NCI-H82 treated with DMSO at 0.1 percent for 48 hours (cell line): ENCODE results near the gene AFF3.
"Not testable (repeated sequence)": the region's sequence is repeated elsewhere in the genome, so short reads cannot be mapped to it uniquely, and the experiment has no call there.

ENCODE experiments used
- DNase-seq: peaks from one replicate; lab custom pipeline; 2025; ENCODE audit not compliant: unreplicated experiment; lab: John Stamatoyannopoulos, UW

AFF3 gene

DNA sequence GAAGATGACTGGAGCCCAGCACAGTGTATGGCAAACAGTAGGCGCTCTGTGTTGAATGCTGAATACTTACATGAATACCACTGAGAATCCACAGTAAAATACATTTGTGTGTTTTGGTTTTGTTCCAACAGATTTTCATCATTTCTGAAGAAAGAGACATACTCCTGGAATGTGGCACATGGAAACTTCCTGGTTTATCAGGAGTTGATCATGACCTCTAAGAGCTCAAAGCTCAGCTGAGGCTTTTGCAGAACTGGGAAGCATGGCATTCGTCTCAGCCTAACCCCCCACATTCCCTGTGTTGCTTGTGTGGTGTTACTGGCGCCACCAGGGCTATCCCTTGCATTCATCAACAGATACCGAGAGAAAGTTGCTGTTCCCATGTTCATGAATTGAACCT lies 335.6 kb downstream of the AFF3 start:
- no peak for DNase-seq

DNA sequence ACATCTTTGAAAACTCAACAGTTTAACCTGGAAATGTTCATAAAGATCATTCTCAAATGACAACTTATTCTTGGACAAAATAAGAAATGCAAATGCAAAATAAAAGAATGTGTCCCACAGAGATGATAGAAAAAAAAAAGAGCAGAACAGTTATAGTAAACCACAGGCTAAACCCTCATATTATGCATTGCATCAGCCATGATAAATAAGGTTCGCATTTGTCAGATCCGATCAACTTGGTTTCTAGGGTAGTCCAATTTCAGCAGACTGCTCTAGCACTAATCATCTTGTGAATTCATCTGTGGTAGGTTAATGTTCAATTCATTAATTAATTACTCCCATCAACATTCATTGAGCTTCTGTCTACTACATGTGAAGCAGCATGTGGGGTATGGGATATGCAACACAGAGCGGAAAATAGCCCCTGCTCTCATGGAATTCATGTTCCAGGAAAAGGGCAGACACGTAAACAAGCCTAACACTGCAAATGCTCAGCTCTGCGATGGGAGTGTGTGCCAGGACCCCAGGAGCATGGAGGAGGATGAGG lies 336.4 kb downstream of the AFF3 start:
- no peak for DNase-seq

DNA sequence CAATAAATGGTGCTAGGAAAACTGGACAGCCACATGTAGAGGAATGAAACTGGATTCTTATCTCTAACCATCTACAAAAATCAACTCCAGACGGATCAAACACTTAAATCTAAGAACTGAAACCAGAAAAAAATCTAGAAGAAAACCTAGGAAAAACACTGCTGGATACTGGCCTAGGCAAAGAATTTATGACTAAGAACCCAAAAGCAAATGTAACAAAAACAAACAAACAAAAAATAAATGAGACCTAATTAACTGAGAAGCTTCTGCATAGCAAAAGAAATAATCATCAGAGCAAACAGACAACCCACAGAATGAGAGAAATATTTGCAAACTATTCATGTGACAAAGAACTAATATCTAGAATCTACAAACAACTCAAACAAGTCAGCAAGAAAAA lies 338.5 kb downstream of the AFF3 start:
- no peak for DNase-seq

DNA sequence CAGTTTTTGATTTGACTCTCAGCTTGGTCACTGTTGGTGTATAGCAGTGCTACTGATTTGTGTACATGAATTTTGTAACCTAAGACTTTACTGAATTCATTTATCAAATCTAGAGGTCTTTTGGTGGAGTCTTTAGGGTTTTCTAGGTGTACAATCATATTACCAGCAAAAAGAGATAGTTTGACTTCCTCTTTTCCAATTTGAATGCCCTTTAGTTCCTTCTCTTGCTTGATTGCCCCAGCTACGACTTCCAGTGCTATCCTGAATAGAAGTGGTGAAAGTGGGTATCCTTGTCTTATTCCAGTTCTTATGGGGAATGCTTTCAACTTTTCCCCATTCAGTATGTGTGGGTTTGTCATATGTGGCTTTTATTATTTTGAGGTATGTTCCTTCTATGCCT lies 339.7 kb downstream of the AFF3 start:
- no peak for DNase-seq

DNA sequence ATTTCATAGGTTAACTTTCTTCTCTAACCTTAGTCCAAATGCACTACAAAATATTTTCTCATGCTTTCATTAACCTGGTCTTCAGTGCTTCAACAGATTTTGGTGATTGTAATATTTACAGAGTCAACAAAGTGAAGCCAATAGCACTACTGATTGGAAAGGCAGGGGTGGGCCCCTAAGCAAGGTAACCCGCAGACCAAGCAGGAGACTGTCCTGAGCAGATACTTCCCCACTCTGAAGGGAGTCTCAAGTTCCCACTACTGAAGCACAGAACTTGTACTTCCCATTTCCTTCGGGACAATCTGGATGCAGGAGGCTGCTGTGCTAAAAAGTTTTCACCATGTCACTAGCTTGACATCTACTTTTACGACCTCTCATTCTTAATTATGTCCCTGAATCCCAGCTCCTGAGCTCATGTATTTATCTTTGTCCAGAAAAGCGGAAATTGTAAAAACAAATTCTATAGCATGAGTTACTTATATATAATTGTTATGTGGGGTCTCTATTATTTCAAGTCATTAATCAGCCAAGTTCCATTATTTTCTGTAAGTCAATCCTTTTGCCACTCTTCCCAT lies 341.0 kb downstream of the AFF3 start:
- no peak for DNase-seq

DNA sequence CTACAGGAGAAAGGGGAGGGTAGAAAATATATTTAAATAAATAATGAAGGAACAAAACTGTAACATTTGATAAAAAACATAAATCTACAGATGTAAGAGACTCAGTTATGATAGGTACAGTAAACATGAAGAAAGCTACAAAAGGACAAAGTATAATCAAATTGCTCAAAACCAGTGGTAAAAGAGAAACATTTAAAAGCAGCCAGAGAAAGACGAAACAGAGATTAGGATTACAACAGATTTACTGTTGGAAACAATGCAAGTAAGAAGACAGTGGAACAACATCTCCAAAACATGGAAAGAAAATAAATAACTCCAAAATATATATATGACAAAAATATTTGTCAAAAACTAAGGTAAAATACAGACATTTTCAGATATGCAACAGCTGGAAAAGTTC lies 344.9 kb downstream of the AFF3 start:
- no peak for DNase-seq

DNA sequence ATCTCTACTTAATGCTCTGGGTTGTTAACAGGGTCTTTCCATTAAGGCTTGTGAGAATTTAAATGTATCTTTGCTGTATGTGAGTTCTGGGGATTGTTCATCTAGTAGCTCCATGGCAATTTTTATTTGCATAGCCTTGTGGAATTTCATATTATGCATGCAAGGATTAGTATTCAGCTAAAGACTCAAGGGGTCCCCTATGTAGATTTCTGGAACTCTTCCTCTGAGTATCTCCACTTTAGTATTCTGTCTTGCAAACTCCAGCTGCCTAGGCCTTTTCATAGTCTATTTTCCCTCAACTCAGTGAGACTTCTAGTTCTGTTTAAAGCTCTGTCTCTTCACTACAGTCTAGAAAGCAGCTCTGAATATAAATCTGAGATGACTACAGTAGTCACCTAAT lies 348.0 kb downstream of the AFF3 start:
- no peak for DNase-seq

DNA sequence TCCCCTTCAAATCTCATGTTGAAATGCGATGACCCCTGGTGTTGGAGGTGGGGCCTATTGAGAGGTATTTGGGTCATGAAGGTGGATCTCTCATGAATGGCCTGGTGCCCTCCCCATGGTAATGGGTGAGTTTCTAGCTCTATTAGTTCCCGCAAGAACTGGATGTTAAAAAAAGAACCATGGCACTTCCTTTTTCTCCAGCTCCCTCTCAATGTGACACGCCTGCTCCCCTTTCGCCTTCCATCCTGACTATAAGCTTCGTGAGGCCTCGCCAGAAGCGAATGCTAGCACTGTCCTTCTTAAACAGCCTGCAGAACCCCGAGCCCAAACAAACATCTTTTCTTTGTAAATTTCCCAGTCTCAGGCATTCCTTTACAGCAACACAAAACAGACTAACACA lies 349.4 kb downstream of the AFF3 start:
- no peak for DNase-seq

DNA sequence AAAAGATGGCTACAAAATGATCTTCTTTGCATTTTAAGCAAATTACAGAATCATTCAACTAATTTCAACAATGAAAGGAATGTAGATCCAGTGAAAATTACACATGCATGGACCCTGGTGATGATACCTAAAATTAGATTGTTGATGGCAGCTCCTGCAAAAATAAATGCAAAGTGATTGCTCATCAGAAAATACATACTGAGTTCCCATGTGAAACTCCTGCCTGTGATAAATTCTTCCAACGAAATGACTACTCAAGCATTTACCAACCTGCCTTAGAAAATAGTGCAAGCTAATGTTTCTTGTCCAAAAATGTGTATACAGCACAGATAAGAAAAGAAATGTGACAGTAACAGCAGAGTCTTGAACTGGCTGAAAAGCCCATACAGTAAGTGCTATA lies 352.5 kb downstream of the AFF3 start:
- DNase-seq, result no peak

DNA sequence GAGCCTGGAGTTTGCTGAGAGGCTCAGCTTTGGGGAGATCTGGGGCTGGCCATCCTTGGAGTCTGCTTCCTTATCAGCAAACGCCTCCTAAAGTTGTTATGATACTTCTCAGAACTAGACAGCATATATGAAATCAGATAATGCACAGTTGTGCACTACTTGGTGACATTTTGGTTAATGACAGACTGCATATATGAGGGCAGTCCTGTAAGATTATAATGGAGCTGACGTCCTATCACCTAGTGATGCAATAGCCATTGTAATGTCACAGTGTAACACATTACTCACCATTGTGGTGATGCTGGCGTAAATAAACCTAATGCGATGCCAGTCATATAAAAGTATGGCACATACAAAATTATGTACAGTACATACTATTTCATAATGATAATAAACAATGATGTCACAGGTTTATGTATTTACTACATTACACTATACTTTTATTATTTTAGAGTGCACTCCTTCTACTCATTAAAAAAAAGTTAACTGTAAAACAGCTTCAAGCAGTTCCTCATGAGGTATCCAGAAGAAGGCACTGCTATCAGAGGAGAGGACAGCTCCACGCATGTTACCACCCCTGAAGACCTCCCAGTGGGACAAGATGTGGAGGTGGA lies 354.5 kb downstream of the AFF3 start:
- no peak for DNase-seq

DNA sequence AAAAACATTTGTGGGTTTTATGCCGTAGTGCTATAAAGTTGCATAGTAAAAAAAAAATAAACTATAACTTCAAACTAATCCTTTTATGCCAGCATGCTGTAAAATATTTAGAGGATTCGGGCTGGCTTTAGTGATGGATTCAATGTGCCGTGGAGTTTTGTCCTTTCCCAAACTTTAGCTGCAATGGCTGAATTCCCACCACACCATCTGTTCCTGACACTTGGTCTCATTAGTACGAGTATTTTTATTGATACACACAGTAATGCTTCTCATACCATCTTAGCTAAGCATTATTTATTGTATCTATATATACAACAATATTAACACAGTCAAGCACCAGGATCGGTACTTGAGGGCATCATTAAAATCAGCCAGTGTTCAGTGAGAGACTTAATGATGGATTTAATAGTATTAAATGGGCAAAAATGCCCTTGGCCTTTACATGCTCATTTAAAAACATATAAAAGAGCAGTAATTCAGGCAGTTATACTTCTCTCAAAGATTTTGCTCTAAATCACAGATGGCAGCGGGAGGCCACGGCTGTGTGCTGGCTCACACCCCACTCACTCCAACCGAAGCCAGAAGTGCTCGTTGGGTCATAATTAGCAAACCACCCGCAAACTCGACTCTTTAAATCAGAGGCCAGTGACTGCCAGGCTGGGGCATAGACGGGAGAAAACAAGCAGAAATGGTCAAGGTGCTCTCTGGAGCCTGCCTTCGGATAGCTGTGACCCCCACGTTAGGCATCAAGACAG lies 355.6 kb downstream of the AFF3 start:
- DNase-seq, result no peak

DNA sequence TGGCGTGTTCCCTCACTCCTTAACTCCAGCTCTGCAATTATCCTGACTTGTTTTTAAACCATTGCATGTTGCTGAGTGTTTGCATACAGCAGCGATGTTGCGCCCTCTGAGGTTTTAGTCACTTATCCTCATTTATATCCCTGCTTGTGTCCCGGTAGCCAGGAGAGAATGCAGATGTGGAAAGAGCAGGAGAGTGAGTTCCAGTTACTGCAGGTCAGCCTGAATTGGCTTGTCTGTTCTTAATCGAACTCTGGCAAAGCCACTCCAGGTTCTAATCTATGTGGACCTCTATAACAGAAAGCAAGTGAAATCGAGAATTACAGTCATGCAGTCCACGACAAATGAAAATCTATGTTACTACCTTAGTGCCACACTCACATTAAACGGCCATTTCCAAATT lies 357.4 kb downstream of the AFF3 start:
- DNase-seq, result no peak

DNA sequence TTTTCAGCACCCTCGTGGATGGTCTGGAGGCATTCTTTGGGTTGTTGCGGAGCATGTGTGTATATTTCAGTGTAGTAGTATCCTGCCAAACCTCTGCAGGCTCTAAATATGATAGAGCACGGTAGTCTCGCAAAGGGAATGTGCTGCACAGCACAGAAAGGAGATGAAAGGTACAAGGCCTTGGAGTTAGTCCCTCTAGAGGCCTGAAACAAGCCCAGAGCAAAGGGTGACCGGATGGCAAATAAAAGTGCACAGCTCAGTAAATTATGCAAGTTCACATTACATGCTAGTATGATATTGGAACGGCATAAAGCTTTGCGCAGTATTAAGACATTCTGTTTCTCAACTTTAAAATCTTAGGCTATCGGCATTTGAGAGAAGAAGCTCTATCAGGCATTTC lies 358.1 kb downstream of the AFF3 start:
- no peak for DNase-seq

DNA sequence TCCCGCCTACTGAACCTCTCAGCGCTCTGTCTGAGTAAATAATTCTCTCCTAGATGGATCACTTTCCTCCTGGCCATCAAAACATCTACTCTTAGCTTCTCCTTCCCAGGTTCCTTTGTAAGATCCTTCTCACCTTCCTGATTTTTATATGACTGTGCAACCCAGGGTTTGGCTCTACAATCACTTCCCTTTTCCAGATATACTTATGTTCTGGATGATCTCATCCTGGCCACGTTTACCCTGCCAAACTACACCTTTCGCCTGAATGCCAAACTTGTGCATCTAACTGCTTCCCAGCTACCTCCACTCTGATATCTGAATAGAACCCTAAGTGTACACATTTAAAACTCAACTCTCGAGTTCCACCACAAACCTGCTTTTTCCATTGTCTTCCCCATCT lies 362.1 kb downstream of the AFF3 start:
- no peak for DNase-seq

DNA sequence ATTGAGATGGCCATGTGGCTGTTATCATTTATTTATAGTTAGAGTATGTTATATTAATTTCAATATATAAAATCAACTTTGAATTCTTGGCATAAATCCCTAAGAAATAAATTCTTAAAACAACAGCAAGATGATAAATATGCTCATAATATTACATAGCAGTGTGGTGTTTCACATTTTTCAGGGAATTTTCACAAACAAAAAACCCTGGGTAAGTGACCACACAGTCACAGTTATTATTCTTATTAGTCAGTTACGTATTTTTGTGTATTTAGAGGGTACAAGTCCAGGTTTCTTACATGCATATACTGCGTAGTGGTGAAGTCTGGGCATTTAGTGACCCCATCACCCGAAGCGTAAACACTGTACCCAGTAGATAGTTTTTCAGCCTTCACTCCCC lies 363.1 kb downstream of the AFF3 start:
- DNase-seq, result no peak

DNA sequence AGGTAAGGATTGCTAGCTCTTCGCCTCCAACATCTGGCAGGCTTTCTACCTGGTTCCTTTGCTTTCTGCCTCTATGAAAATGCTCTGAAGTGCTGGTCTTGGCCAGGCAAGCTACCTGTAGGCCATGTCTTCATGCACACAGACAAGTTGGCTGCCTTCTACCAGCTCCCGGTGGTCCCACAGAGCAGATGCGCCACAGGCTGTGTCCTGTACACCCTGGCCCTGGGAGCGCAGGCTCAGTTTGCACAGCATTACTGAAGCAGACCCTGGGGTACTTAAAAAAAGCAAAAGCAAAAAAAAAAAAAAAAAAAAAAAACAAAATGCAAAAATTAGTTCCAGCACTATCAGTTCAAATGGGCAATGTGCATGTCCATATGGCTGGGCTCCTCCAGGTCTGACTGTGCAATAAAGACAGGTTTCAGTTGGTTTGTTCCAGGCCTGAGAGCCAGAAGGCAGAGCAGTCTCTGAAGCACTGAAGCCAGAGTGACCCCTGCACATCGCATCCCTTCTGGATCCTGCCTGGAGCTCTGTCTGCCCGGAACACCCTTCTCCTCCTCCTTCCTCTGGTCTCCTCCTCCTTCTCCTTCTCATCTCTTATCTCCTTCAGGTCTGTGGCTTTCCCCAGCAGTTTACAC lies 364.6 kb downstream of the AFF3 start:
- no peak for DNase-seq

DNA sequence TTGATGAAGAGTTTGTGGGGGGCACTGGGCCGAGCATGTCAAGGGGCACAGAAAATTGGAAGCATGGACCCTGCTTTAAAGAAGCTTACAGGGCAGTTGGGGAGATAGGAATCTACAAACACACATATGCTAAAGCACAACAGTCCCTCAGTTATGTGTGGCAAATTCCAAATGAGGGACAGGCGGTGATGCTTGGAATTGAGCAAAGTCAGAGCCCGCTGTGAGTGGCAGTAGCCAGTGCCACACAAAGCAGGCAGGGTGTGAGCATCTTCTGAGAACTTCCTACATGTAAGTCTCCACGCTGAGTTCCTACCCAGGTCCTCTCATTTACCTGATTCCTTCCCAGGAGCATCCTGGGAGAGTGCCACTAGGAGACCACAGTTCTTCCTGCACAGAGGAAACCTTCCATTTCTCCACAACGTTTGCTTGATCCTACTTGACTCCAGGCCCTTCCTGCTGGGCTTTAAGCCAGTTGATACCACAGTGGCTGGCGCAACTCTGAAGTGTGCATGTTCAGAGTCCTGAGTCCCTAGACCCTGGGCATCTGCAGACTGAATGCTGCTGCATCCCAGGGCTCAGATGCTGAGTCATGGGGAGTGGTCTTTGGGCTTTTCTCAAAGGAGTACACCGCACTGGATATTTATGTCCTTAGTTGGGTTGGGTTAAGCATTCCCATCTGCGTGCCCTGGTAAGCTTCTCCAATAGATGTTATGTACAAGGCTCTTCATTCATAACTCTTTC lies 365.3 kb downstream of the AFF3 start:
- DNase-seq, result no peak

DNA sequence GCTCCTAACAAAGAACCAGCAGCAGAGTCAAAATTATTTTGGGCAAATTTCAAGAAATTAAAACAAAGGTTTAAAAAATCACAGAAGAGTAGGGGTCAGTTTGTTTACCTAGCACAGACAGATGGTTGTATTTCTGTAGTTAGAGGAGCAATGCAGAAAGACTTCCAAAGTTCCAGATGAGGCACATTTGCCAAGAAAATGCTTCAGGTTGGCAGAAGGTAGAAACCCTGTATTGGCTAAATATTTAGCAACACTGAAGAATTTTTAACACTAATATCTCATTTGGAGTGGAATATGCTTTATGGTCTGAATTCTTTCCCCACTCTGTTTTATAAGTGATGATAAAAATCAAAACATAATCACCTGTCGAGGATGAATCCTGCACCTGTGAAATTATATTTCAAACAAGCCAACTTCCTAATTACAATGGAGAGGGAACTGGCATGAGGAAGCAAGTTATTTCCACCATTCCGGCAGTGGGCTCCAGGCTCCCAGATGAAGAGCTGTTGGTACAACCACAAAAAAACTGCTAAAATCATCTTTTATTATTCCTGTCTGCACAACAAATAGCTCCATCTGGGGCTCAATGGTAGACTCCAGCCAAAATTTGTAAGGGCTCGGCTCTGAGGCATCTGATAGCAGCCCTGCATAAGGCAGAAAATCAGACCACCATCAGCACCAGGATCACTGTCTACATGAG lies 366.0 kb downstream of the AFF3 start:
- no peak for DNase-seq

DNA sequence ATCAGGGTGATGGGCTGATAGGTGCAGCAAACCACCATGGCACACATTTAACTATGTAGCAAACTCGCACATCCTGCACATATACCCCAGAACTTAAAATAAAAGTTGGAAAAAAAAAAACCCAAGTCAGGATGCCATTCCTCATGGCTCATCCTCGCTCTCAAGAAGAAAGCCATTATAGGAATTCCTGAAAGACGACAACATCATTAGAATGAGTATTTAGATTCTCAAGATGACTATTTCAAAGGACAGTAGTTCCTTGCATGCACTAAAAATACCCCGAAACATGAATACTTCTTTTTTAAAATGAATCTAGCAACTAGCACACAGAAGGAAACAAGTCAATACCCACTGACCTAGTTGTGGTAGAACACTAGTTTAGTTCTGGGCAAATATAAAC lies 366.8 kb downstream of the AFF3 start:
- DNase-seq, result no peak

DNA sequence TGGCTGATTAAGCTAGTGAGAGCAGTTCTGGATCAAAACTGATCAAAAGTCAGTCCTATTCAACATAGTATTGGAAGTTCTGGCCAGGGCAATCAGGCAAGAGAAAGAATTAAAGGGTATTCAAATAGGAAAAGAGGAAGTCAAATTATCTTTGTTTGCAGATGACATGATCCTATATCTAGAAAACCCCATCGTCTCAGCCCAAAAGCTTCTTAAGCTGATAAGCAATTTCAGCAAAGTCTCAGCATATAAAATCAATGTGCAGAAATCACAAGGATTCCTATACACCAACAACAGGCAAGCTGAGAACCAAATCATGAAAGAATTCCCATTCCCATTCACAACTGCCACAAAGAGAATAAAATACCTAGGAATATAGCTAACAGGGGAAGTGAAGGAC lies 368.7 kb downstream of the AFF3 start:
- not testable (repeated sequence) for DNase-seq
